Measurements from ENCODE around the gene CAB39.

CAB39 gene

GRCh38 chr2:230767862-230768388 lies 55.3 kb downstream of the CAB39 start:
- no peak for DNase-seq (ENCODE audit: low read depth, low spot score)
- TF ChIP-seq EZH2 (IDR thresholded peaks at IDR 0.05) = no peak
- TF ChIP-seq POLR2AphosphoS5 (IDR thresholded peaks at IDR 0.05; ENCODE audit: borderline replicate concordance, low read depth, low read length) = no peak
- TF ChIP-seq FOXP2 (optimal IDR thresholded peaks at IDR 0.05; ENCODE audit: control extremely low read depth, extremely low read length, insufficient read depth) = no peak
- H3K4me3 ChIP-seq = no peak overlapping the region
- H3K27ac ChIP-seq = no peak overlapping the region
- no peaks in the 10 kb centered on the region for H3K9me3 ChIP-seq (ENCODE audit: low read depth, low read length)
- no peak overlapping the region for H3K9ac ChIP-seq (ENCODE audit: insufficient read length)
- H3K36me3 ChIP-seq (ENCODE audit: insufficient read depth, low read length) = peaks cover 81% of the 10 kb centered on the region

- TF ChIP-seq EZH2 (IDR thresholded peaks at IDR 0.05) (no peak), POLR2AphosphoS5 (IDR thresholded peaks at IDR 0.05; ENCODE audit: borderline replicate concordance, low read depth, low read length) (no peak), FOXP2 (optimal IDR thresholded peaks at IDR 0.05; ENCODE audit: control extremely low read depth, extremely low read length, insufficient read depth) (no peak)
Measured at GRCh38 chr2:230770804-230771203, 58.2 kb downstream of the CAB39 start.

GRCh38 chr2:230772156-230772555 lies 59.5 kb downstream of the CAB39 start:
- H3K27ac ChIP-seq = no peak overlapping the region
- H3K9ac ChIP-seq (ENCODE audit: insufficient read length) = no peak overlapping the region
- TF ChIP-seq EZH2 (IDR thresholded peaks at IDR 0.05) (no peak), FOXP2 (optimal IDR thresholded peaks at IDR 0.05; ENCODE audit: control extremely low read depth, extremely low read length, insufficient read depth) (no peak), POLR2AphosphoS5 (IDR thresholded peaks at IDR 0.05; ENCODE audit: borderline replicate concordance, low read depth, low read length) (no peak)
- no peaks in the 10 kb centered on the region for H3K9me3 ChIP-seq (ENCODE audit: low read depth, low read length)
- peaks cover 59% of the 10 kb centered on the region for H3K36me3 ChIP-seq (ENCODE audit: insufficient read depth, low read length)
- no peak for DNase-seq (ENCODE audit: low read depth, low spot score)
- no peak overlapping the region for H3K4me3 ChIP-seq

More at GRCh38 chr2:230770804-230771203, 58.2 kb downstream of the CAB39 start:
- DNase-seq (ENCODE audit: low read depth, low spot score) = no peak
- no peak overlapping the region for H3K27ac ChIP-seq
- H3K36me3 ChIP-seq (ENCODE audit: insufficient read depth, low read length) = peaks cover 65% of the 10 kb centered on the region
- H3K9me3 ChIP-seq (ENCODE audit: low read depth, low read length) = no peaks in the 10 kb centered on the region
- no peak overlapping the region for H3K4me3 ChIP-seq
- no peak overlapping the region for H3K9ac ChIP-seq (ENCODE audit: insufficient read length)

GRCh38 chr2:230773039-230773773 lies 60.6 kb downstream of the CAB39 start:
- Histone ChIP-seq H3K9ac (ENCODE audit: insufficient read length) (no peak overlapping the region), H3K4me3 (no peak overlapping the region), H3K9me3 (ENCODE audit: low read depth, low read length) (no peaks in the 10 kb centered on the region), H3K36me3 (ENCODE audit: insufficient read depth, low read length) (peaks cover 55% of the 10 kb centered on the region), H3K27ac (no peak overlapping the region)
- TF ChIP-seq POLR2AphosphoS5 (IDR thresholded peaks at IDR 0.05; ENCODE audit: borderline replicate concordance, low read depth, low read length) (no peak), EZH2 (IDR thresholded peaks at IDR 0.05) (no peak), FOXP2 (optimal IDR thresholded peaks at IDR 0.05; ENCODE audit: control extremely low read depth, extremely low read length, insufficient read depth) (no peak)
- DNase-seq (ENCODE audit: low read depth, low spot score) = no peak

GRCh38 chr2:230774348-230774951 lies 61.8 kb downstream of the CAB39 start:
- no peak overlapping the region for H3K9ac ChIP-seq (ENCODE audit: insufficient read length)
- no peak for TF ChIP-seq POLR2AphosphoS5 (IDR thresholded peaks at IDR 0.05; ENCODE audit: borderline replicate concordance, low read depth, low read length)
- no peak for TF ChIP-seq FOXP2 (optimal IDR thresholded peaks at IDR 0.05; ENCODE audit: control extremely low read depth, extremely low read length, insufficient read depth)
- TF ChIP-seq EZH2 (IDR thresholded peaks at IDR 0.05) = no peak

GRCh38 chr2:230775737-230776136 lies 63.1 kb downstream of the CAB39 start:
- Histone ChIP-seq H3K36me3 (ENCODE audit: insufficient read depth, low read length) (peaks cover 48% of the 10 kb centered on the region), H3K27ac (no peak overlapping the region), H3K9ac (ENCODE audit: insufficient read length) (no peak overlapping the region), H3K9me3 (ENCODE audit: low read depth, low read length) (no peaks in the 10 kb centered on the region), H3K4me3 (no peak overlapping the region)
- DNase-seq (ENCODE audit: low read depth, low spot score) = no peak
- no peak for TF ChIP-seq POLR2AphosphoS5 (IDR thresholded peaks at IDR 0.05; ENCODE audit: borderline replicate concordance, low read depth, low read length)
- no peak for TF ChIP-seq FOXP2 (optimal IDR thresholded peaks at IDR 0.05; ENCODE audit: control extremely low read depth, extremely low read length, insufficient read depth)
- TF ChIP-seq EZH2 (IDR thresholded peaks at IDR 0.05) = no peak

More at GRCh38 chr2:230774348-230774951, 61.8 kb downstream of the CAB39 start:
- Histone ChIP-seq H3K4me3 (no peak overlapping the region), H3K36me3 (ENCODE audit: insufficient read depth, low read length) (peaks cover 49% of the 10 kb centered on the region), H3K9me3 (ENCODE audit: low read depth, low read length) (no peaks in the 10 kb centered on the region), H3K27ac (no peak overlapping the region)
- no peak for DNase-seq (ENCODE audit: low read depth, low spot score)

GRCh38 chr2:230777721-230778120 lies 65.1 kb downstream of the CAB39 start:
- DNase-seq (ENCODE audit: low read depth, low spot score) = no peak
- Histone ChIP-seq H3K36me3 (ENCODE audit: insufficient read depth, low read length) (peaks cover 38% of the 10 kb centered on the region), H3K9ac (ENCODE audit: insufficient read length) (no peak overlapping the region), H3K27ac (peak overlapping the region; percentile 42; the same call in 1 of the 2 replicates), H3K4me3 (no peak overlapping the region), H3K9me3 (ENCODE audit: low read depth, low read length) (no peaks in the 10 kb centered on the region)
- no peak for TF ChIP-seq EZH2 (IDR thresholded peaks at IDR 0.05)
- TF ChIP-seq POLR2AphosphoS5 (IDR thresholded peaks at IDR 0.05; ENCODE audit: borderline replicate concordance, low read depth, low read length) = no peak
- TF ChIP-seq FOXP2 (optimal IDR thresholded peaks at IDR 0.05; ENCODE audit: control extremely low read depth, extremely low read length, insufficient read depth) = no peak

- no peak for TF ChIP-seq EZH2 (IDR thresholded peaks at IDR 0.05)
- TF ChIP-seq FOXP2 (optimal IDR thresholded peaks at IDR 0.05; ENCODE audit: control extremely low read depth, extremely low read length, insufficient read depth) = no peak
- TF ChIP-seq POLR2AphosphoS5 (IDR thresholded peaks at IDR 0.05; ENCODE audit: borderline replicate concordance, low read depth, low read length) = no peak
- Histone ChIP-seq H3K9me3 (ENCODE audit: low read depth, low read length) (no peaks in the 10 kb centered on the region), H3K27ac (0 out of 2 replicates have a peak overlapping the region, but pooled peaks have one; percentile 42), H3K9ac (ENCODE audit: insufficient read length) (no peak overlapping the region), H3K4me3 (no peak overlapping the region), H3K36me3 (ENCODE audit: insufficient read depth, low read length) (peaks cover 41% of the 10 kb centered on the region)
- no peak for DNase-seq (ENCODE audit: low read depth, low spot score)
Measured at GRCh38 chr2:230778350-230779063, 65.9 kb downstream of the CAB39 start.
